GM12878 (cell line): ENCODE results near the gene TIMM10. TPM values are rescaled to one million over a fixed set of nuclear protein-coding genes. Genes with fewer than 3 reads are reported as not detected.

Source experiments
- CEBPB ChIP-seq, 2 experiments: fragments of 150-350 bp in 1 of 2; IDR thresholded peaks; 2 replicates each; pipeline ENCODE4 v1.6.1; 2012 to 2014; ENCODE audit warnings: low read depth in 2 of 2, low read length in 2 of 2, borderline replicate concordance in 1 of 2, inconsistent platforms in 1 of 2
- ELK1 ChIP-seq: IDR thresholded peaks from 2 replicates; pipeline ENCODE4 v1.6.1; 2012; ENCODE audit warnings: low read depth, low read length, improper control_type of control experiment
- EP300 ChIP-seq, 2 experiments: fragments of 150-350 bp in 1 of 2; IDR thresholded peaks; 2 replicates each; pipeline ENCODE4 v1.6.1; 2011 to 2012; ENCODE audit warnings: low read depth in 2 of 2, low read length in 2 of 2, borderline replicate concordance in 1 of 2, improper control_type of control experiment in 1 of 2, inconsistent platforms in 1 of 2; ENCODE audit not compliant: control insufficient read depth in 1 of 2
- ETV6 ChIP-seq, 2 experiments: fragments of 450-650 bp in 1 of 2; IDR thresholded peaks in 1 of 2; conservative IDR thresholded peaks in 1 of 2; 2 replicates each; pipeline ENCODE4 v1.6.1; 2014; ENCODE audit warnings: antibody characterized with exemption in 1 of 2, borderline replicate concordance in 1 of 2, low read depth in 1 of 2, mild to moderate bottlenecking in 1 of 2, moderate library complexity in 1 of 2
- MTA2 ChIP-seq: fragments of 450-650 bp; IDR thresholded peaks from 2 replicates; pipeline ENCODE4 v1.6.1; 2016; ENCODE audit warnings: low read depth, mild to moderate bottlenecking, moderate library complexity
- POLR2AphosphoS2 ChIP-seq: IDR thresholded peaks from 2 replicates; pipeline ENCODE4 v1.6.1; 2011; ENCODE audit warnings: low read depth, mild to moderate bottlenecking, low read length, improper control_type of control experiment, moderate library complexity
- PRDM15 ChIP-seq: fragments of 450-650 bp; formaldehyde crosslinking; IDR thresholded peaks from 2 replicates; pipeline ENCODE4 v1.4.0; 2020; ENCODE audit warnings: mild to moderate bottlenecking, moderate library complexity
- SPI1 ChIP-seq: IDR thresholded peaks from 2 replicates; pipeline ENCODE4 v1.6.1; 2011; ENCODE audit warnings: low read depth, mild to moderate bottlenecking, low read length, moderate library complexity, borderline replicate concordance; ENCODE audit not compliant: insufficient read depth
- STAT1 ChIP-seq: fragments of 450-650 bp; conservative IDR thresholded peaks from 2 replicates; pipeline ENCODE4 v1.6.1; 2014; ENCODE audit warnings: antibody characterized with exemption, mild to moderate bottlenecking
- WRNIP1 ChIP-seq: IDR thresholded peaks from 2 replicates; pipeline ENCODE4 v1.6.1; 2011; ENCODE audit warnings: low read depth, low read length, improper control_type of control experiment, borderline replicate concordance
- ZBTB4 ChIP-seq: fragments of 450-650 bp; formaldehyde crosslinking; IDR thresholded peaks from 2 replicates; pipeline ENCODE4 v1.4.0; 2022; ENCODE audit warnings: mild to moderate bottlenecking, moderate library complexity
- polyA plus RNA-seq, 11 experiments: library from polyadenylated mRNA; depleted of rRNA in 4 of 11; unstranded in 6 of 11; stranded (reverse) in 5 of 11; fragments of >200 nt; fragmentation: Nextera tagmentation in 4 of 11; fragmentation: Illumina TruSeq in 1 of 11; extraction: Ambion mirVana in 4 of 11; extraction: Trizol in 1 of 11; gene quantifications; 1 replicate in 1 of 11; 2 replicates in 10 of 11; pipeline versions ENCODE4 v1.2.1 to v1.2.3, GENCODE V29; 2011 to 2016; ENCODE audit warnings: inconsistent platforms in 2 of 11, missing spikeins in 2 of 11, low read depth in 1 of 11
- total RNA-seq, 4 experiments: library from RNA; depleted of rRNA in 3 of 4; stranded (reverse); fragments of >200 nt in 3 of 4; fragmentation: Illumina TruSeq in 1 of 4; extraction: Trizol in 1 of 4; gene quantifications; 2 replicates each; pipeline versions ENCODE4 v1.2.1 to v1.2.3, GENCODE V29; 2013 to 2021
- TF ChIP-seq, protein P1 (sequence below): IDR thresholded peaks from 2 replicates; pipeline ENCODE4 v1.6.1; 2012; ENCODE audit warnings: low read depth, low read length, improper control_type of control experiment
- TF ChIP-seq, protein P2 (sequence below): IDR thresholded peaks from 2 replicates; pipeline ENCODE4 v1.6.1; 2011; ENCODE audit warnings: borderline replicate concordance, low read depth, mild to moderate bottlenecking, moderate library complexity, mixed read lengths, low read length; ENCODE audit not compliant: insufficient read depth; ENCODE audit errors: extremely low read length
- TF ChIP-seq, protein P3 (sequence below): IDR thresholded peaks from 2 replicates; pipeline ENCODE4 v1.6.1; 2011; ENCODE audit warnings: borderline replicate concordance, low read depth, mild to moderate bottlenecking, moderate library complexity, low read length; ENCODE audit not compliant: insufficient read depth, poor library complexity, severe bottlenecking

Gene TIMM10
- total and polyA plus RNA-seq, 10 of the 15 experiments (the other 5 are each of a cell fraction or from before 2014, with no cell fraction given): 148 to 898 (median 206) TPM

DNA sequence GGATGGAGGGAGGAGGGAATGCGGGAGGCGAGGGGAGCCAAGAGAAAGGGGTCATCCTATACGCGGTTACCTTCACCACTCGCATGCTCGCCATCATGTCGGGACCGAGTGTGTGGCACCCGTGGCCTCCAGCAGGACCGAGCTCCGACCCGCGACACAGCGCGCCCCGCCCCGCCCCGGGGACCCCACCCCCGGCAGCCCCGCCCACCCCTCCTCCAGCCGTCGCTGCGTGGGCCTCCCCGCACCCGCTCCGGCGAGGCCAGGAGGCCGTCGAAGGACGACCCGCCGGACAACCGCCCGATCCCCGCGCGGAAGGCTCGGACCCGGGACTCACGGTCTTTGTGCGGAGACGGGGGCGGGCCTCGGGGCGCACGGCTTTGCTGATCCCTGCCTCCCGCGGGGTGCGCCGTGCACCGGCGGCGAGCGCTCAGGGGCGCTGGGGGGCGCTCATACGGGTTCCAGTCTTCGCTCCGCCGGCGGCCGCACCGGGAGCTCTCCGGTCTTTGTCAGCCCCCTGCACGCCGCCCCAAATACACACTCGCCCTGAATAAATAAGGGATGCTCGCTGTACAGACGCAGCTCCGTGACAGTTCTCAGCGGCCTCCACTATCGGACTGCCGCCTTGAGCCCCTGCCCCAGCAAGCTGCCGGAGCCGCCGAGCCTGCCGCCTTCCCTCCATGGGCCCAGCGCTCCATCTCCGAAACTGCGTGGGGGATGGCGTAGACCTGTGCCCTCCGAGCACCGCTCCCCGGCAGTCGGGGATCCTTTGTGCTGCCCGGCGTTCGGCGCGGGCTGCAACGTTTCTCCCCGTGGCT lies 37.2 kb upstream of the TIMM10 start, which contains the start of gene UBE2L6 (continued):
- TF ChIP-seq ETV6 (conservative IDR thresholded peaks at IDR 0.05 in 1 of 2, IDR thresholded peaks at IDR 0.05 in 1 of 2; ENCODE audit: borderline replicate concordance in 1 of 2, low read depth in 1 of 2) (no peak), EP300 (IDR thresholded peaks at IDR 0.05; ENCODE audit: borderline replicate concordance in 1 of 2, control insufficient read depth in 1 of 2, low read depth in 2 of 2, low read length in 2 of 2) (no peak), SPI1 (no peak), STAT1 (no peak), WRNIP1 (no peak), POLR2AphosphoS2 (no peak), ELK1 (no peak), PRDM15 (CRISPR knock-in tag) (no peak), ZBTB4 (no peak), CEBPB (IDR thresholded peaks at IDR 0.05; ENCODE audit: borderline replicate concordance in 1 of 2, low read depth in 2 of 2, low read length in 2 of 2) (no peak), MTA2 (no peak)
- TF ChIP-seq, protein P1, sequence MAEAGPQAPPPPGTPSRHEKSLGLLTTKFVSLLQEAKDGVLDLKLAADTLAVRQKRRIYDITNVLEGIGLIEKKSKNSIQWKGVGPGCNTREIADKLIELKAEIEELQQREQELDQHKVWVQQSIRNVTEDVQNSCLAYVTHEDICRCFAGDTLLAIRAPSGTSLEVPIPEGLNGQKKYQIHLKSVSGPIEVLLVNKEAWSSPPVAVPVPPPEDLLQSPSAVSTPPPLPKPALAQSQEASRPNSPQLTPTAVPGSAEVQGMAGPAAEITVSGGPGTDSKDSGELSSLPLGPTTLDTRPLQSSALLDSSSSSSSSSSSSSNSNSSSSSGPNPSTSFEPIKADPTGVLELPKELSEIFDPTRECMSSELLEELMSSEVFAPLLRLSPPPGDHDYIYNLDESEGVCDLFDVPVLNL: no peak
- TF ChIP-seq, protein P2, sequence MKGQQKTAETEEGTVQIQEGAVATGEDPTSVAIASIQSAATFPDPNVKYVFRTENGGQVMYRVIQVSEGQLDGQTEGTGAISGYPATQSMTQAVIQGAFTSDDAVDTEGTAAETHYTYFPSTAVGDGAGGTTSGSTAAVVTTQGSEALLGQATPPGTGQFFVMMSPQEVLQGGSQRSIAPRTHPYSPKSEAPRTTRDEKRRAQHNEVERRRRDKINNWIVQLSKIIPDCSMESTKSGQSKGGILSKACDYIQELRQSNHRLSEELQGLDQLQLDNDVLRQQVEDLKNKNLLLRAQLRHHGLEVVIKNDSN: no peak
- TF ChIP-seq, protein P3, sequence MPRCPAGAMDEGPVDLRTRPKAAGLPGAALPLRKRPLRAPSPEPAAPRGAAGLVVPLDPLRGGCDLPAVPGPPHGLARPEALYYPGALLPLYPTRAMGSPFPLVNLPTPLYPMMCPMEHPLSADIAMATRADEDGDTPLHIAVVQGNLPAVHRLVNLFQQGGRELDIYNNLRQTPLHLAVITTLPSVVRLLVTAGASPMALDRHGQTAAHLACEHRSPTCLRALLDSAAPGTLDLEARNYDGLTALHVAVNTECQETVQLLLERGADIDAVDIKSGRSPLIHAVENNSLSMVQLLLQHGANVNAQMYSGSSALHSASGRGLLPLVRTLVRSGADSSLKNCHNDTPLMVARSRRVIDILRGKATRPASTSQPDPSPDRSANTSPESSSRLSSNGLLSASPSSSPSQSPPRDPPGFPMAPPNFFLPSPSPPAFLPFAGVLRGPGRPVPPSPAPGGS: no peak
